IPS-18a (cell line): ENCODE results near the gene LCE3A.
"Not testable (repeated sequence)": the region's sequence is repeated elsewhere in the genome, so short reads cannot be mapped to it uniquely, and the experiment has no call there.

ENCODE experiments used
- H3K27ac ChIP-seq: one replicate; pipeline ENCODE4 v1.5.1; 2013; ENCODE audit warnings: low read length
- H3K27me3 ChIP-seq: one replicate; pipeline ENCODE4 v1.6.1; 2013; ENCODE audit warnings: mild to moderate bottlenecking, low read length; ENCODE audit not compliant: control insufficient read depth, insufficient read depth
- H3K36me3 ChIP-seq: one replicate; pipeline ENCODE4 v1.6.1; 2013; ENCODE audit warnings: low read depth, low read length; ENCODE audit not compliant: control insufficient read depth
- H3K4me1 ChIP-seq: one replicate; pipeline ENCODE4 v1.6.1; 2013; ENCODE audit warnings: low read depth, low read length; ENCODE audit not compliant: control insufficient read depth
- H3K4me3 ChIP-seq: one replicate; pipeline ENCODE4 v1.5.1; 2013; ENCODE audit warnings: low read length
- H3K9ac ChIP-seq: one replicate; pipeline ENCODE4 v1.6.1; 2013; ENCODE audit warnings: mild to moderate bottlenecking, low read length, moderate library complexity
- H3K9me3 ChIP-seq: one replicate; pipeline ENCODE4 v1.6.1; 2013; ENCODE audit warnings: low read depth, low read length; ENCODE audit not compliant: control insufficient read depth

LCE3A gene

GRCh38 chr1:152622803-152623202, at the start of gene LCE3A:
LCE3A (minus strand) TSS chr1:152623103; CDS start chr1:152623103, 0 bp downstream.
- no peaks in the 10 kb centered on the region for H3K4me1 ChIP-seq
- no peaks in the 10 kb centered on the region for H3K36me3 ChIP-seq
- no peak within 1 kb of the TSS for H3K27ac ChIP-seq
- peaks cover 73% of the 10 kb centered on the region for H3K9me3 ChIP-seq
- H3K27me3 ChIP-seq, result no peaks in the 10 kb centered on the region
- no peak within 1 kb of the TSS for H3K4me3 ChIP-seq
- H3K9ac ChIP-seq, result no peak within 1 kb of the TSS

- no peak overlapping the region for H3K27ac ChIP-seq
- no peaks in the 10 kb centered on the region for H3K27me3 ChIP-seq
- H3K9ac ChIP-seq, result no peak overlapping the region
- peaks cover 91% of the 10 kb centered on the region for H3K9me3 ChIP-seq
- no peaks in the 10 kb centered on the region for H3K4me1 ChIP-seq
- H3K36me3 ChIP-seq, result no peaks in the 10 kb centered on the region
- no peak overlapping the region for H3K4me3 ChIP-seq
Observed at GRCh38 chr1:152667648-152668047, 44.7 kb upstream of the LCE3A start.

DNA sequence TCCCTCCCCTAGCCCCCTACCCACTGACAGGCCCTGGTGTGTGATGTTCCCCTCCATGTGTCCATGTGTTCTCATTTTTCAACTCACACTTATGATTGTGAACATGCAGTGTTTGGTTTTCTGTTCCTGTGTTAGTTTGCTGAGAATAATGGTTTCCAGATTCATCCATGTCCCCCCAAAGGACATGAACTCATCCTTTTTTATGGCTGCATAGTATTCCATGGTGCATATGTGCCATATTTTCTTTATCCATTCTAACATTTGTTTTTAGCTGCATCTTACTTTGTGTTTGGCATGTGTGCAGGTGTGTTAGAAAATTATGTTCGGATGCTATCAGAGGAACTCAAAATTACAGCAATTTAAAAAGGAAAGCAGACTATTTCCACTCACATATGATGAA, 43.3 kb upstream of the LCE3A start:
- H3K4me3 ChIP-seq, H3K27ac ChIP-seq, H3K4me1 ChIP-seq, H3K36me3 ChIP-seq, H3K9ac ChIP-seq, H3K27me3 ChIP-seq: not testable (repeated sequence)
- peaks cover 84% of the 10 kb centered on the region for H3K9me3 ChIP-seq

DNA sequence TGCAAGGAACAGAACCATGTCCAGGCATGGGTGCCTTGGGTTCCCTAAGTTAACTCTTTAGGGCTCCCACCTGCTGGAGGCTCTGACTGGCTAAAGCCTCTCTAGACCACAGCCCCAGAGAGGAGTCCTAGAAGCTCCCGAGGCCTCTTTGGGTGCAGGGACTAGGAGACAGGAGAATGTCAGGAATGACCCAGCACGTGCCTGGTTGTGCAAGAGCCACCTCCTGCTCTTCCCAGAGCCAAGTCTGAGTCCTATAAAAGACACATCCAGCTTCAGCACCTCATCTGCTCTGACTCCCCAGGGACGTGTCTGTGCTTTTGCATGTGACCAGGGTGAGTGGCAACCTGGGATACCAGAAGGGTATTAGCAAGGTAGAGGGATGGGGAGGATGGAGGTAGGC, 40.2 kb upstream of the LCE3A start, which contains the start of gene LCE2D:
Gene LCE2D, plus strand, starts transcription at position 283 of the 400 bp plus-strand sequence. CDS start 726 bp downstream, outside the sequence.
- no peaks in the 10 kb centered on the region for H3K36me3 ChIP-seq
- H3K4me3 ChIP-seq, result no peak within 1 kb of the TSS
- no peaks in the 10 kb centered on the region for H3K27me3 ChIP-seq
- peaks cover 71% of the 10 kb centered on the region for H3K9me3 ChIP-seq
- no peaks in the 10 kb centered on the region for H3K4me1 ChIP-seq
- H3K9ac ChIP-seq, result no peak within 1 kb of the TSS
- H3K27ac ChIP-seq, result no peak within 1 kb of the TSS

GRCh38 chr1:152658649-152659048, 35.7 kb upstream of the LCE3A start:
- H3K4me3 ChIP-seq, result no peak overlapping the region
- H3K27ac ChIP-seq, result no peak overlapping the region
- H3K27me3 ChIP-seq, result no peaks in the 10 kb centered on the region
- H3K9ac ChIP-seq, result no peak overlapping the region
- H3K4me1 ChIP-seq, result no peaks in the 10 kb centered on the region
- H3K9me3 ChIP-seq, result peaks cover 45% of the 10 kb centered on the region
- no peaks in the 10 kb centered on the region for H3K36me3 ChIP-seq

GRCh38 chr1:152657677-152658076, 34.8 kb upstream of the LCE3A start:
- Histone ChIP-seq H3K27me3 (no peaks in the 10 kb centered on the region), H3K36me3 (no peaks in the 10 kb centered on the region), H3K9me3 (peaks cover 40% of the 10 kb centered on the region), H3K27ac (no peak overlapping the region), H3K4me1 (no peaks in the 10 kb centered on the region), H3K4me3 (no peak overlapping the region), H3K9ac (no peak overlapping the region)

DNA sequence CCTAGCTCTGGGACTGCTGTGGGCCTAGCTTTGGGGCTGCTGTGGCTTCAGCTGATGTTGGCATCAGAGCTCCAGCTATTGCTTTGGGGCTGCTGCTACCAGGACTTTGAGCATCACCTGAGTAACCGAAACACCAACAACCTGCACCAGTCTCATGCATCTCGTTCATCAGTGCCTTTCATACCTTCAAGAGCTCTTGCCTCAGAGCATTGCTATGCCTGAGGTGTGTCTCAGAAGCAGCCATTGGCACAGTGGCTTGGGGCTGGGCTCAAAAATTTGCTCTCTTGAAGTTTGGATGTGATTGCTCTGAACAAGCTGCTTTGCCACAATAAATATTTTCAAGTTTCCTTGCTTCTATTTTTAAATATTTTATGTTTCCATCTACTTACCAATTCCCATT, 33.6 kb upstream of the LCE3A start:
- no peaks in the 10 kb centered on the region for H3K4me1 ChIP-seq
- H3K9me3 ChIP-seq, result peaks cover 44% of the 10 kb centered on the region
- H3K27ac ChIP-seq, result no peak overlapping the region
- H3K27me3 ChIP-seq, result no peaks in the 10 kb centered on the region
- no peak overlapping the region for H3K4me3 ChIP-seq
- no peaks in the 10 kb centered on the region for H3K36me3 ChIP-seq
- H3K9ac ChIP-seq, result no peak overlapping the region

DNA sequence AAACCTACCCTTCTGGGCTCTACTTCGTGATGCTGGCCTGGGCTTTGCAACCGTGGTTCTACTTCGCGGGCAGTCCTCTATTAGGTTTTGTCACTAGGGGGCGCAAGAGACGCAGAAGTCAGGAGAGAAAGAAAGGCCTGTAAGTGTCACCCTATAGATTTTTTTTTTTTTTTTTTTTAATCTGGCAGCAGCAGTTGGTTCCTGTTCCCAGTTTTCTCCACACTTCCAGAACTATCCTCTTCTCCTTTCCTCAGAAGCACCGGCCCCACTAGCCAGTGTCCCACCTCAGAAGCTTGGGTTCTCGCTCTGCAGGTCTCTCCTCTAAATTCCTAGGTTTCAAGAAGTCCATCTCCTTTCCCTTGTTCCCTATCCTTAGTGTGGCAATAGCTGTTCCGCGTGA, 31.2 kb upstream of the LCE3A start:
- no peaks in the 10 kb centered on the region for H3K27me3 ChIP-seq
- H3K36me3 ChIP-seq, result no peaks in the 10 kb centered on the region
- H3K9ac ChIP-seq, result no peak overlapping the region
- no peaks in the 10 kb centered on the region for H3K4me1 ChIP-seq
- no peak overlapping the region for H3K4me3 ChIP-seq
- peaks cover 50% of the 10 kb centered on the region for H3K9me3 ChIP-seq
- no peak overlapping the region for H3K27ac ChIP-seq

DNA sequence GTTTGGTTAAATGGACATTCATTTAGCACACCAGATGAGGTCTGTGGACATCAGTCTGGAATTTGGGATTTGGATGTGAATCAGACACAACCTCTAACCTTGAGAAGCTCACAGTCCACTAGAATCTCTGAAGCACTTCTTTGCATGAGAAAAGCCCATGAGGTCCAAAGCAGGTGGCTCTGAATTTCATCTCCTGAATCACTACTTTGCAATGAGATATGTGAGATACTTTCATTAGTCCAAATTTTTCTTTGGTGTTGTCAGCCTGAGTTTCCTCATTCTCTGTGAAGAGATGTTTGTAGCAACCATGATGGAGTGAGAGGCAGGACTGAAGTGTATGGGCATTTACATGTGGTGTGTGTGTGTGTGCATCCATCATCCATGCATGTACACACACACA, 23.8 kb upstream of the LCE3A start:
- H3K9ac ChIP-seq, result no peak overlapping the region
- no peaks in the 10 kb centered on the region for H3K4me1 ChIP-seq
- no peaks in the 10 kb centered on the region for H3K27me3 ChIP-seq
- peaks cover 92% of the 10 kb centered on the region for H3K9me3 ChIP-seq
- H3K27ac ChIP-seq, result no peak overlapping the region
- no peak overlapping the region for H3K4me3 ChIP-seq
- H3K36me3 ChIP-seq, result no peaks in the 10 kb centered on the region

GRCh38 chr1:152645146-152645545, 22.2 kb upstream of the LCE3A start:
- no peak overlapping the region for H3K27ac ChIP-seq
- H3K27me3 ChIP-seq, result no peaks in the 10 kb centered on the region

DNA sequence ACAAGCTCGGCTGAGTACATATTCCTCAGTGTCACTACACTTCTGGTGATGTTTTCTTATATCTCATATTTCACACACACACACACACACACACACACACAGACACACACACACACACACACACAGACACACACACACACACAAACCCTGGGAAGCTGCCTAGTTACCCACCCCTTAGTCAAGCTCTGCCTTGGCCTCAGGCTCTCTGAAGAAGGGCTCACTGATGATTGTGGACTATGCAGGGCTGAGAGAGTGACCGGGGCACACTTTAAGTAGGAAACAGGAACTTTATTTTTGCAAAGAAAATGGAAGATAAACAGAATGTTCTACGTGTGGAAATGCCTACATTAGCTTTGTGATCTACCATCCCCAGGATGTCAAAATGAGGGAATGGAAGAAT, 21.0 kb upstream of the LCE3A start:
- Histone ChIP-seq H3K36me3 (no peaks in the 10 kb centered on the region), H3K27me3 (no peaks in the 10 kb centered on the region), H3K27ac (no peak overlapping the region), H3K4me3 (no peak overlapping the region), H3K9ac (no peak overlapping the region), H3K9me3 (peaks cover 84% of the 10 kb centered on the region), H3K4me1 (no peaks in the 10 kb centered on the region)

More at GRCh38 chr1:152645146-152645545, 22.2 kb upstream of the LCE3A start:
- Histone ChIP-seq H3K36me3 (no peaks in the 10 kb centered on the region), H3K4me1 (no peaks in the 10 kb centered on the region), H3K9me3 (peaks cover 90% of the 10 kb centered on the region), H3K9ac (no peak overlapping the region), H3K4me3 (no peak overlapping the region)

DNA sequence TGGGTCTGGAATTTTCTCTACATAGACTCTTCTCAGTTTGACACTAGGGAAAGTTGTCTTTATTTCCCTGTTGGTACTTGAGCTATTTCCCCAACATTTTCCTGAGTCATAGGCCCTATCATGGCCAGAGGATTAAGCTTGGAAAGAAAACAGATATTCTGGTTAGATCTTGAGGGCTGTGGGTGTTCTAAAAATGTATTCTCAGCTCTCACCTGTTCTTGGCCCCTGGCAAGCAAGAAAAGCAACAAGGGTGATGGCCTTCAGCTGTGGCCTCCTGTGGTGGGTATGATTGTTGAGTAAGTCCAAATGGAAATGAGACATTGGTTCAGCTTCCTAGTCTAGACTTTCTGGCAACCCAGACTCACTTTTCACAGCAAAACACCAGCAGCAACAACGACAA, 17.4 kb upstream of the LCE3A start:
- no peaks in the 10 kb centered on the region for H3K4me1 ChIP-seq
- no peaks in the 10 kb centered on the region for H3K36me3 ChIP-seq
- H3K9me3 ChIP-seq, result peaks cover 86% of the 10 kb centered on the region
- no peaks in the 10 kb centered on the region for H3K27me3 ChIP-seq
- no peak overlapping the region for H3K9ac ChIP-seq
- H3K4me3 ChIP-seq, result no peak overlapping the region
- H3K27ac ChIP-seq, result no peak overlapping the region
